ENCODE measurements around the gene APAF1. TPM values are rescaled to one million over a fixed set of nuclear protein-coding genes. Genes with fewer than 3 reads are reported as not detected.
A peak's percentile ranks its signal among the peaks of the same experiment; 100 is the strongest.

APAF1 gene
- total and polyA plus RNA-seq, 7 experiments from 2014 or later, result 3.4 to 36.4 (median 26.7) TPM

GRCh38 chr12:98744680-98745079 lies 99.6 kb downstream of the APAF1 start:
- H3K4me3 ChIP-seq (ENCODE audit: low read length), result no peak overlapping the region
- intact Hi-C loops (cut with micrococcal nuclease), result no loop called here
- Mint-ChIP-seq H3K4me3 (peak overlapping the region in 4 of 10 donors; percentile 12 to 88 (median 48)), H3K27me3 (peaks cover 15 to 45% (median 33%) of the 10 kb centered on the region in 5 donors), H3K9me3 (peaks cover 0 to 5% (median 0%) of the 10 kb centered on the region in 11 donors), H3K36me3 (no peaks in the 10 kb centered on the region), H3K4me1 (peaks cover 6 to 44% (median 7%) of the 10 kb centered on the region in 7 donors), H3K27ac (no peak overlapping the region)
- DNase-seq (no peak), ATAC-seq (no peak)
- ChIA-PET POLR2A (no interaction called here), CTCF (no interaction called here)
- no peaks in the 10 kb centered on the region for H3K36me3 ChIP-seq (ENCODE audit: control insufficient read depth in 2 of 3, insufficient read depth in 3 of 3, low read length in 3 of 3)
- no peak overlapping the region for H3K27ac ChIP-seq (ENCODE audit: low read depth, low read length)
- peaks cover 0 to 5% of the 10 kb centered on the region in 2 donors for H3K4me1 ChIP-seq (ENCODE audit: control insufficient read depth in 2 of 2, insufficient read depth in 2 of 2, low read length in 2 of 2)
- H3K27me3 ChIP-seq (ENCODE audit: control insufficient read depth in 2 of 2, insufficient read depth in 2 of 2, low read length in 2 of 2), result no peaks in the 10 kb centered on the region
- no peaks in the 10 kb centered on the region for H3K9me3 ChIP-seq (ENCODE audit: control insufficient read depth in 2 of 3, low read length in 3 of 3)

GRCh38 chr12:98745578-98746391 lies 100.7 kb downstream of the APAF1 start:
- peak in 3 of 9 donors; percentile 3 to 48 (median 4) for DNase-seq
- Histone ChIP-seq H3K27ac (ENCODE audit: low read depth, low read length) (no peak overlapping the region), H3K9me3 (ENCODE audit: control insufficient read depth in 2 of 3, low read length in 3 of 3) (no peaks in the 10 kb centered on the region), H3K4me1 (ENCODE audit: control insufficient read depth in 2 of 2, insufficient read depth in 2 of 2, low read length in 2 of 2) (peaks cover 0 to 5% of the 10 kb centered on the region in 2 donors), H3K4me3 (ENCODE audit: low read length) (peak overlapping the region; percentile 73), H3K36me3 (ENCODE audit: control insufficient read depth in 2 of 3, insufficient read depth in 3 of 3, low read length in 3 of 3) (no peaks in the 10 kb centered on the region), H3K27me3 (ENCODE audit: control insufficient read depth in 2 of 2, insufficient read depth in 2 of 2, low read length in 2 of 2) (no peaks in the 10 kb centered on the region)
- Mint-ChIP-seq H3K4me3 (peak overlapping the region; percentile 68 to 88 (median 77)), H3K36me3 (no peaks in the 10 kb centered on the region), H3K27ac (peak overlapping the region in 1 of 9 donors; percentile 55), H3K27me3 (peaks cover 15 to 52% (median 41%) of the 10 kb centered on the region in 5 donors), H3K4me1 (peaks cover 6 to 38% (median 7%) of the 10 kb centered on the region in 7 donors), H3K9me3 (peaks cover 0 to 5% (median 0%) of the 10 kb centered on the region in 11 donors)
- intact Hi-C loops (cut with micrococcal nuclease), result no loop called here
- peak; percentile 60 for ATAC-seq
- CTCF ChIA-PET, result no interaction called here
- POLR2A ChIA-PET, result no interaction called here

- peaks cover 6 to 15% (median 7%) of the 10 kb centered on the region in 7 donors for H3K4me1 Mint-ChIP-seq
- CTCF ChIA-PET, result no interaction called here
Measured at GRCh38 chr12:98748463-98748862, 103.4 kb downstream of the APAF1 start.

GRCh38 chr12:98750511-98750910 lies 105.4 kb downstream of the APAF1 start:
- peaks cover 15 to 42% (median 37%) of the 10 kb centered on the region in 5 donors for H3K27me3 Mint-ChIP-seq
- ATAC-seq, result no peak
- no peak overlapping the region for H3K27ac ChIP-seq (ENCODE audit: low read depth, low read length)
- ChIA-PET CTCF (no interaction called here), POLR2A (no interaction called here)
- no peaks in the 10 kb centered on the region for H3K27me3 ChIP-seq (ENCODE audit: control insufficient read depth in 2 of 2, insufficient read depth in 2 of 2, low read length in 2 of 2)
- peaks cover 0 to 5% (median 0%) of the 10 kb centered on the region in 11 donors for H3K9me3 Mint-ChIP-seq
- no peak overlapping the region for H3K27ac Mint-ChIP-seq
- intact Hi-C loops (cut with micrococcal nuclease), result no loop called here
- no peak for DNase-seq
- H3K4me1 ChIP-seq (ENCODE audit: control insufficient read depth in 2 of 2, insufficient read depth in 2 of 2, low read length in 2 of 2), result peaks cover 0 to 5% of the 10 kb centered on the region in 2 donors
- no peak overlapping the region for H3K4me3 Mint-ChIP-seq
- no peaks in the 10 kb centered on the region for H3K36me3 Mint-ChIP-seq
- peaks cover 6 to 27% (median 7%) of the 10 kb centered on the region in 7 donors for H3K4me1 Mint-ChIP-seq
- H3K4me3 ChIP-seq (ENCODE audit: low read length), result no peak overlapping the region
- H3K9me3 ChIP-seq (ENCODE audit: control insufficient read depth in 2 of 3, low read length in 3 of 3), result no peaks in the 10 kb centered on the region
- H3K36me3 ChIP-seq (ENCODE audit: control insufficient read depth in 2 of 3, insufficient read depth in 3 of 3, low read length in 3 of 3), result no peaks in the 10 kb centered on the region

More at GRCh38 chr12:98748463-98748862, 103.4 kb downstream of the APAF1 start:
- Histone ChIP-seq H3K9me3 (ENCODE audit: control insufficient read depth in 2 of 3, low read length in 3 of 3) (no peaks in the 10 kb centered on the region), H3K4me1 (ENCODE audit: control insufficient read depth in 2 of 2, insufficient read depth in 2 of 2, low read length in 2 of 2) (peaks cover 0 to 5% of the 10 kb centered on the region in 2 donors), H3K36me3 (ENCODE audit: control insufficient read depth in 2 of 3, insufficient read depth in 3 of 3, low read length in 3 of 3) (no peaks in the 10 kb centered on the region), H3K4me3 (ENCODE audit: low read length) (no peak overlapping the region), H3K27ac (ENCODE audit: low read depth, low read length) (no peak overlapping the region), H3K27me3 (ENCODE audit: control insufficient read depth in 2 of 2, insufficient read depth in 2 of 2, low read length in 2 of 2) (no peaks in the 10 kb centered on the region)
- intact Hi-C loops (cut with micrococcal nuclease), result no loop called here
- no peak overlapping the region for H3K27ac Mint-ChIP-seq
- no peak overlapping the region for H3K4me3 Mint-ChIP-seq
- peaks cover 15 to 43% (median 37%) of the 10 kb centered on the region in 5 donors for H3K27me3 Mint-ChIP-seq
- no peak for ATAC-seq
- DNase-seq, result no peak
- POLR2A ChIA-PET, result no interaction called here
- H3K36me3 Mint-ChIP-seq, result no peaks in the 10 kb centered on the region
- H3K9me3 Mint-ChIP-seq, result peaks cover 0 to 5% (median 0%) of the 10 kb centered on the region in 11 donors

- Mint-ChIP-seq H3K36me3 (no peaks in the 10 kb centered on the region), H3K4me1 (peaks cover 0 to 21% (median 0%) of the 10 kb centered on the region in 7 donors), H3K27me3 (peaks cover 7 to 33% (median 30%) of the 10 kb centered on the region in 5 donors), H3K4me3 (no peak overlapping the region), H3K9me3 (peaks cover 0 to 2% (median 0%) of the 10 kb centered on the region in 11 donors), H3K27ac (no peak overlapping the region)
- ChIA-PET POLR2A (no interaction called here), CTCF (no interaction called here)
- Histone ChIP-seq H3K36me3 (ENCODE audit: control insufficient read depth in 2 of 3, insufficient read depth in 3 of 3, low read length in 3 of 3) (no peaks in the 10 kb centered on the region), H3K4me1 (ENCODE audit: control insufficient read depth in 2 of 2, insufficient read depth in 2 of 2, low read length in 2 of 2) (no peaks in the 10 kb centered on the region), H3K4me3 (ENCODE audit: low read length) (no peak overlapping the region), H3K9me3 (ENCODE audit: control insufficient read depth in 2 of 3, low read length in 3 of 3) (no peaks in the 10 kb centered on the region), H3K27me3 (ENCODE audit: control insufficient read depth in 2 of 2, insufficient read depth in 2 of 2, low read length in 2 of 2) (no peaks in the 10 kb centered on the region), H3K27ac (ENCODE audit: low read depth, low read length) (no peak overlapping the region)
- DNase-seq (no peak), ATAC-seq (no peak)
- intact Hi-C loops (cut with micrococcal nuclease), result no loop called here
Measured at GRCh38 chr12:98751580-98752115, 106.6 kb downstream of the APAF1 start.

GRCh38 chr12:98752726-98753125 lies 107.6 kb downstream of the APAF1 start:
- H3K27ac ChIP-seq (ENCODE audit: low read depth, low read length), result no peak overlapping the region
- no peak for DNase-seq
- Mint-ChIP-seq H3K36me3 (no peaks in the 10 kb centered on the region), H3K4me1 (peaks cover 0 to 17% (median 0%) of the 10 kb centered on the region in 7 donors), H3K27ac (no peak overlapping the region), H3K4me3 (no peak overlapping the region), H3K9me3 (peaks cover 0 to 2% (median 0%) of the 10 kb centered on the region in 11 donors), H3K27me3 (peaks cover 0 to 27% (median 22%) of the 10 kb centered on the region in 5 donors)
- ATAC-seq, result no peak
- ChIA-PET CTCF (no interaction called here), POLR2A (no interaction called here)
- intact Hi-C loops (cut with micrococcal nuclease), result no loop called here
- H3K9me3 ChIP-seq (ENCODE audit: control insufficient read depth in 2 of 3, low read length in 3 of 3), result no peaks in the 10 kb centered on the region
- H3K27me3 ChIP-seq (ENCODE audit: control insufficient read depth in 2 of 2, insufficient read depth in 2 of 2, low read length in 2 of 2), result no peaks in the 10 kb centered on the region
- no peaks in the 10 kb centered on the region for H3K4me1 ChIP-seq (ENCODE audit: control insufficient read depth in 2 of 2, insufficient read depth in 2 of 2, low read length in 2 of 2)
- H3K36me3 ChIP-seq (ENCODE audit: control insufficient read depth in 2 of 3, insufficient read depth in 3 of 3, low read length in 3 of 3), result no peaks in the 10 kb centered on the region
- H3K4me3 ChIP-seq (ENCODE audit: low read length), result no peak overlapping the region

Measured in naive thymus-derived CD4-positive, alpha-beta T cell (primary cell).